ENCODE results near the gene KRTAP6-3.

KRTAP6-3 gene

GRCh38 chr21:30592140-30592539 lies at the start of gene KRTAP6-3:
Gene KRTAP6-3, plus strand, starts transcription at chr21:30592440. Its CDS starts 6 bp downstream, at chr21:30592446.
- no peak for DNase-seq

GRCh38 chr21:30552782-30553181 lies 39.5 kb upstream of the KRTAP6-3 start:
- DNase-seq: no peak

- DNase-seq: no peak
Observed at GRCh38 chr21:30555095-30555494, 37.1 kb upstream of the KRTAP6-3 start.

- DNase-seq: no peak
Observed at GRCh38 chr21:30561264-30561895, 30.9 kb upstream of the KRTAP6-3 start, which contains the start of gene KRTAP19-7. Gene KRTAP19-7, minus strand, starts transcription at chr21:30561314. Its CDS starts 25 bp downstream, at chr21:30561289.

- DNase-seq: no peak
Observed at GRCh38 chr21:30561957-30562356, 30.3 kb upstream of the KRTAP6-3 start.

GRCh38 chr21:30563072-30563471 lies 29.2 kb upstream of the KRTAP6-3 start:
- no peak for DNase-seq

GRCh38 chr21:30563630-30564029 lies 28.6 kb upstream of the KRTAP6-3 start:
- DNase-seq: no peak

- DNase-seq: no peak
Observed at GRCh38 chr21:30567617-30568016, 24.6 kb upstream of the KRTAP6-3 start.

GRCh38 chr21:30577766-30578165 lies 14.5 kb upstream of the KRTAP6-3 start:
- no peak for DNase-seq

GRCh38 chr21:30579346-30579745 lies 12.9 kb upstream of the KRTAP6-3 start:
- DNase-seq: no peak

- DNase-seq: no peak
Observed at GRCh38 chr21:30580132-30580531, 12.1 kb upstream of the KRTAP6-3 start.

GRCh38 chr21:30582870-30583269 lies 9.4 kb upstream of the KRTAP6-3 start:
- DNase-seq: no peak

- DNase-seq: no peak
Observed at GRCh38 chr21:30590297-30590696, 1.9 kb upstream of the KRTAP6-3 start, which contains the start of gene KRTAP22-2. Gene KRTAP22-2, minus strand, starts transcription at chr21:30590397.

- no peak for DNase-seq
Observed at GRCh38 chr21:30598802-30599201, 6.6 kb downstream of the KRTAP6-3 start, which contains the start of gene KRTAP6-2. Gene KRTAP6-2, minus strand, starts transcription at chr21:30598902. Its CDS starts 28 bp downstream, at chr21:30598874.

GRCh38 chr21:30600787-30601186 lies 8.5 kb downstream of the KRTAP6-3 start, which contains the start of gene KRTAP22-1:
Gene KRTAP22-1, plus strand, starts transcription at chr21:30601087.
- DNase-seq: no peak

- DNase-seq: no peak
Observed at GRCh38 chr21:30605968-30606367, 13.7 kb downstream of the KRTAP6-3 start.

GRCh38 chr21:30612132-30612531 lies 19.9 kb downstream of the KRTAP6-3 start:
- no peak for DNase-seq

GRCh38 chr21:30613836-30614235 lies 21.6 kb downstream of the KRTAP6-3 start, which contains the start of gene KRTAP6-1:
Gene KRTAP6-1, minus strand, starts transcription at chr21:30613930. Its CDS starts 26 bp downstream, at chr21:30613904.
- DNase-seq: no peak

GRCh38 chr21:30615199-30615598 lies 23.0 kb downstream of the KRTAP6-3 start:
- no peak for DNase-seq

GRCh38 chr21:30616125-30616524 lies 23.9 kb downstream of the KRTAP6-3 start, which contains the start of gene KRTAP20-1:
Gene KRTAP20-1, plus strand, starts transcription at chr21:30616425. Its CDS starts 30 bp downstream, at chr21:30616455.
- no peak for DNase-seq

- DNase-seq: no peak
Observed at GRCh38 chr21:30620080-30620479, 27.8 kb downstream of the KRTAP6-3 start.

- no peak for DNase-seq
Observed at GRCh38 chr21:30620522-30620921, 28.3 kb downstream of the KRTAP6-3 start, which contains the start of gene KRTAP20-4. Gene KRTAP20-4, plus strand, starts transcription at chr21:30620627.

GRCh38 chr21:30623362-30623761 lies 31.1 kb downstream of the KRTAP6-3 start:
- no peak for DNase-seq

GRCh38 chr21:30625449-30626165 lies 33.4 kb downstream of the KRTAP6-3 start:
- DNase-seq: no peak
